ENCODE results near the gene NLGN1. TPM values are rescaled to one million over a fixed set of nuclear protein-coding genes. Genes with fewer than 3 reads are reported as not detected.

Gene NLGN1
- total and polyA plus RNA-seq, 2 of the 13 experiments (the other 11 are each of a cell fraction or from before 2014, with no cell fraction given), result not detected

GRCh38 chr3:173986861-173987410 lies 589.4 kb downstream of the NLGN1 start:
- no peaks in the 10 kb centered on the region for H3K4me1 ChIP-seq (ENCODE audit: insufficient read depth, low read length)
- no peak overlapping the region for H3K4me3 ChIP-seq (replicated peaks in 1 of 3; ENCODE audit: insufficient read depth in 1 of 3, low read depth in 2 of 3, low read length in 3 of 3)
- no peak overlapping the region for H3K9ac ChIP-seq (ENCODE audit: insufficient read depth, low read depth, low read length)
- ATAC-seq (no peak), DNase-seq (ENCODE audit: low spot score) (no peak), FAIRE-seq (no peak)
- no TSS peak for BruUV-seq (replicated peaks)
- H4K20me1 ChIP-seq (ENCODE audit: insufficient read depth, low read length), result no peaks in the 10 kb centered on the region
- CTCF ChIA-PET (ENCODE audit: low intra/inter-chr PET ratio, low total read pairs), result no interaction called here
- POLR2A ChIA-PET, result no interaction called here
- H3K27me3 ChIP-seq (ENCODE audit: control insufficient read depth in 1 of 2, insufficient read depth in 2 of 2, low read length in 2 of 2), result no peaks in the 10 kb centered on the region
- H3K36me3 ChIP-seq (replicated peaks in 1 of 2; ENCODE audit: control insufficient read depth in 1 of 2, insufficient read depth in 2 of 2, low read length in 2 of 2), result no peaks in the 10 kb centered on the region
- no peak overlapping the region for H3K27ac ChIP-seq (ENCODE audit: extremely low read length, insufficient read depth, low read length)
- H3K4me2 ChIP-seq (ENCODE audit: low read depth, low read length), result no peak overlapping the region
- H3K9me3 ChIP-seq (ENCODE audit: low read length), result no peaks in the 10 kb centered on the region
- no peak overlapping the region for H2AFZ ChIP-seq (ENCODE audit: low read length)
- no peak for TF ChIP-seq ZNF12 (CRISPR knock-in tag; IDR thresholded peaks at IDR 0.05)
- TF ChIP-seq MYC (CRISPR knock-in tag; IDR thresholded peaks at IDR 0.05; ENCODE audit: borderline replicate concordance), result no peak
- no peak for TF ChIP-seq POLR2AphosphoS2 (IDR thresholded peaks at IDR 0.05; ENCODE audit: low read depth, low read length)
- TF ChIP-seq ZBTB46 (CRISPR knock-in tag; IDR thresholded peaks at IDR 0.05; ENCODE audit: borderline replicate concordance), result no peak
- no peak for TF ChIP-seq RXRB (CRISPR knock-in tag; IDR thresholded peaks at IDR 0.05; ENCODE audit: borderline replicate concordance)
- no peak for TF ChIP-seq FOSL1 (CRISPR knock-in tag; IDR thresholded peaks at IDR 0.05; ENCODE audit: borderline replicate concordance)
- TF ChIP-seq FOXJ3 (CRISPR knock-in tag; IDR thresholded peaks at IDR 0.05; ENCODE audit: borderline replicate concordance), result no peak
- no peak for TF ChIP-seq NKX3-1 (CRISPR knock-in tag; IDR thresholded peaks at IDR 0.05)
- no peak for TF ChIP-seq ZNF503 (CRISPR knock-in tag; IDR thresholded peaks at IDR 0.05)
- no peak for TF ChIP-seq PRDM4 (CRISPR knock-in tag; IDR thresholded peaks at IDR 0.05; ENCODE audit: borderline replicate concordance)
- no peaks in the 10 kb centered on the region for H3K79me2 ChIP-seq (ENCODE audit: insufficient read depth, low read length)
- in situ Hi-C loops (cut with HindIII; ENCODE audit: extremely low pct_ligation_motif_present, low pct_unique_long_range_greater_than_20kb), result no loop called here
- intact Hi-C loops (cut with micrococcal nuclease; ENCODE audit: unreplicated experiment), result no loop called here
